Muscle layer of colon (tissue), 2 donors: ENCODE results near the gene RHOT1.

ENCODE experiments used
- H3K27ac ChIP-seq: one replicate; pipeline ENCODE4 v1.7.0; 2013; ENCODE audit warnings: low read depth, mild to moderate bottlenecking, low read length, moderate library complexity
- H3K27me3 ChIP-seq, 2 donors: one replicate each; pipeline ENCODE4 v1.7.0; 2013; ENCODE audit warnings: low read length in 2 of 2, mild to moderate bottlenecking in 2 of 2; ENCODE audit not compliant: insufficient read depth in 2 of 2, control insufficient read depth in 1 of 2
- H3K36me3 ChIP-seq: one replicate; pipeline ENCODE4 v1.7.0; 2013; ENCODE audit warnings: mild to moderate bottlenecking, low read length; ENCODE audit not compliant: insufficient read depth
- H3K4me1 ChIP-seq: one replicate; pipeline ENCODE4 v1.7.0; 2013; ENCODE audit warnings: mild to moderate bottlenecking, low read length; ENCODE audit not compliant: insufficient read depth
- H3K4me3 ChIP-seq, 2 donors: one replicate each; pipeline ENCODE4 v1.7.0; 2013; ENCODE audit warnings: low read length in 2 of 2, low read depth in 1 of 2, mild to moderate bottlenecking in 1 of 2, moderate library complexity in 1 of 2
- H3K9ac ChIP-seq: one replicate; pipeline ENCODE4 v1.7.0; 2013; ENCODE audit warnings: low read length
- H3K9me3 ChIP-seq: one replicate; pipeline ENCODE4 v1.7.0; 2013; ENCODE audit warnings: mild to moderate bottlenecking, low read length
- donor health status: abdominal sarcoma.
- donor health status: Adenocarcinoma of cecum.

The RHOT1 gene

GRCh38 chr17:32192379-32192778 lies 50.1 kb downstream of the RHOT1 start:
- no peaks in the 10 kb centered on the region for H3K27me3 ChIP-seq
- no peak overlapping the region for H3K9ac ChIP-seq
- H3K4me1 ChIP-seq, result no peaks in the 10 kb centered on the region
- no peaks in the 10 kb centered on the region for H3K9me3 ChIP-seq
- peaks cover 24% of the 10 kb centered on the region for H3K36me3 ChIP-seq
- no peak overlapping the region for H3K4me3 ChIP-seq
- no peak overlapping the region for H3K27ac ChIP-seq

DNA sequence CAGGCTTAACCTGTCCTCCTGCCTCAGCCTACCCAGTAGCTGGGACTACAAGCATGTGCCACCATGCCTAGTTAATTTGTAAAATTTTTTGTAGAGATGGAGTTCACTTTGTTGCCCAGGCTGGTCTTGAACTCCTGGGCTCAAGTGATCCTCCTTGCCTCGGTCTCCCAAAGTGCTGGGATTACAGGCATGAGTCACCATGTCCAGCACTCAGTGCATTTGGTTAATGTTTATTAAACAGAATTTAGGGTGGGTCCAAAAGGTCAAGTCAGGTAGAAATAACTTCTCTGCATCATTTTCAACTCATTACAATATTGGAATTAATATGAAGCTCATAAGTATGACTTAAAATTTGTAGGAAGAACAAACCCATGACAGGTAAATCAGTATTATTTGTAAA lies 55.7 kb downstream of the RHOT1 start:
- Histone ChIP-seq H3K36me3 (peaks cover 48% of the 10 kb centered on the region), H3K27me3 (no peaks in the 10 kb centered on the region)

GRCh38 chr17:32206861-32207260 lies 64.6 kb downstream of the RHOT1 start:
- Histone ChIP-seq H3K27ac (no peak overlapping the region), H3K27me3 (no peaks in the 10 kb centered on the region), H3K36me3 (peaks cover 32% of the 10 kb centered on the region), H3K4me1 (no peaks in the 10 kb centered on the region), H3K4me3 (no peak overlapping the region), H3K9ac (no peak overlapping the region), H3K9me3 (no peaks in the 10 kb centered on the region)

More for the DNA sequence above, 55.7 kb downstream of the RHOT1 start:
- Histone ChIP-seq H3K4me1 (no peaks in the 10 kb centered on the region), H3K27ac (no peak overlapping the region), H3K4me3 (no peak overlapping the region), H3K9me3 (no peaks in the 10 kb centered on the region), H3K9ac (no peak overlapping the region)

DNA sequence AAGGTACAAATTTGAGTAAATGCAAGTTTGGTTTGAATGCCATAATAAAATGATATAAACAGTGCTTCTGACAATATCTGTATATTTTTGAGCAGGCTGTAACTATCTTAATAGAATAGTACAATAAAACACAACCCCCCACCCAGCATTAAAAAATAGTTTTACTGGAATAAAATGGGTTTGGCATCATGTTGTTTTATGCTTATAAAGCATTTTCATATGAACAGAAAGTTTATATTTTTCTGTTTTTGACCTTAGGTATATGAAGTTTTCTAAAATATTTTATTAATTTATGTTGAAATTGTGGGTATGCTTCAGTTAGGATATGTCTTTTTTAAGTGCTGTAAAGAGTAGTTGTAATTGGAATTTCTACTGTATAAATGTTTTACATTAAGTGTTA lies 66.1 kb downstream of the RHOT1 start:
- H3K4me1 ChIP-seq, result no peaks in the 10 kb centered on the region
- no peak overlapping the region for H3K27ac ChIP-seq
- no peak overlapping the region for H3K9ac ChIP-seq
- H3K36me3 ChIP-seq, result peaks cover 29% of the 10 kb centered on the region
- no peaks in the 10 kb centered on the region for H3K9me3 ChIP-seq
- no peak overlapping the region for H3K4me3 ChIP-seq
- no peaks in the 10 kb centered on the region for H3K27me3 ChIP-seq

DNA sequence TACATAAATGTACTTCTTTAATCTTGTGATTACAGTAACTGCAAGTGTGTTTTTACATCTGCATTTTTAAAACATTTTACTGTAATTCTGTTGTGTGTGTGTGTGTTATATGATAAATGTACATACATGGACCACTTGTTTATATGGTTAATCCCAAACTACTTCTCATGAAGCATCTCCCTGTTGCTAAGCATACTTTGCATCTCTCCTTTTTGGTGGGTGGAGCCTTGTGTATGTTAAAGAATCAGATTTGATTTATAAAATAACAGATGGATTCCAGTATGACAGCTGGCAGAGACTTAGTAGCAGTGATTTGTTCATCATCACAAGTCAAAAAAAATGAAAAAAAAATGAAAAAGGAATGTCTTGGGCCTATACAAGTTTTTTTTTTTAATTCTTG lies 67.3 kb downstream of the RHOT1 start:
- Histone ChIP-seq H3K4me3 (no peak overlapping the region), H3K9me3 (no peaks in the 10 kb centered on the region), H3K36me3 (peaks cover 35% of the 10 kb centered on the region), H3K4me1 (no peaks in the 10 kb centered on the region), H3K9ac (no peak overlapping the region), H3K27me3 (no peaks in the 10 kb centered on the region), H3K27ac (no peak overlapping the region)

GRCh38 chr17:32211671-32212070 lies 69.4 kb downstream of the RHOT1 start:
- H3K36me3 ChIP-seq, result peaks cover 35% of the 10 kb centered on the region
- no peaks in the 10 kb centered on the region for H3K4me1 ChIP-seq

GRCh38 chr17:32215696-32216095 lies 73.4 kb downstream of the RHOT1 start:
- Histone ChIP-seq H3K27ac (no peak overlapping the region), H3K4me3 (no peak overlapping the region), H3K4me1 (no peaks in the 10 kb centered on the region), H3K9ac (no peak overlapping the region), H3K27me3 (no peaks in the 10 kb centered on the region), H3K36me3 (peaks cover 10% of the 10 kb centered on the region), H3K9me3 (no peaks in the 10 kb centered on the region)

More at GRCh38 chr17:32211671-32212070, 69.4 kb downstream of the RHOT1 start:
- Histone ChIP-seq H3K9me3 (no peaks in the 10 kb centered on the region), H3K4me3 (no peak overlapping the region), H3K27me3 (no peaks in the 10 kb centered on the region), H3K9ac (no peak overlapping the region), H3K27ac (no peak overlapping the region)

DNA sequence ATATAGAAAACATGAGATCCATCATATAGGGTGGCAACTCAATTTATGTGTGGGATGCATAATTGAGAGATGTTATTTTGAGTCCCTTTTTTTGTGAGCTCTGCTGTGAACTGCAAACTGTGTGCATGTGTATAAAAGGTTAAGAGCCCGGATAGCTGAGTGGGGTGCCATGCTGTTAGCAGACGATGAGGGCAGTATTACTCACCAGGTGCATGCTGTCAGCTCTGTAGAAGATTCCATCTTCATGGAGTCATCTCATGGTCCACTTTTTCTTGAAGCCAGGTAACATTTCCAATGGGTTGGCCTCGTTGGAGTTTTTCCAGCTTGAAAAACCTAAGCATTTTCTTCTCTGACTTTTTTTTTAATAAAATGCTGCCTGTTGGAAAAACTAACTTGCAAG lies 80.3 kb downstream of the RHOT1 start:
- Histone ChIP-seq H3K36me3 (no peaks in the 10 kb centered on the region), H3K27ac (no peak overlapping the region), H3K9ac (no peak overlapping the region), H3K27me3 (no peaks in the 10 kb centered on the region), H3K4me1 (no peaks in the 10 kb centered on the region), H3K9me3 (no peaks in the 10 kb centered on the region), H3K4me3 (no peak overlapping the region)

GRCh38 chr17:32223703-32224102 lies 81.4 kb downstream of the RHOT1 start:
- H3K4me1 ChIP-seq, result no peaks in the 10 kb centered on the region
- no peaks in the 10 kb centered on the region for H3K36me3 ChIP-seq
- no peaks in the 10 kb centered on the region for H3K9me3 ChIP-seq
- no peak overlapping the region for H3K27ac ChIP-seq
- H3K27me3 ChIP-seq, result no peaks in the 10 kb centered on the region
- no peak overlapping the region for H3K4me3 ChIP-seq
- no peak overlapping the region for H3K9ac ChIP-seq

GRCh38 chr17:32226886-32227285 lies 84.6 kb downstream of the RHOT1 start:
- Histone ChIP-seq H3K9me3 (no peaks in the 10 kb centered on the region), H3K4me3 (no peak overlapping the region), H3K27ac (no peak overlapping the region), H3K36me3 (no peaks in the 10 kb centered on the region), H3K9ac (no peak overlapping the region), H3K4me1 (no peaks in the 10 kb centered on the region), H3K27me3 (no peaks in the 10 kb centered on the region)

GRCh38 chr17:32227910-32228309 lies 85.6 kb downstream of the RHOT1 start:
- no peaks in the 10 kb centered on the region for H3K9me3 ChIP-seq
- no peaks in the 10 kb centered on the region for H3K4me1 ChIP-seq
- no peaks in the 10 kb centered on the region for H3K27me3 ChIP-seq
- no peak overlapping the region for H3K9ac ChIP-seq
- no peak overlapping the region for H3K27ac ChIP-seq
- H3K4me3 ChIP-seq, result no peak overlapping the region
- no peaks in the 10 kb centered on the region for H3K36me3 ChIP-seq

- Histone ChIP-seq H3K36me3 (no peaks in the 10 kb centered on the region), H3K4me1 (no peaks in the 10 kb centered on the region), H3K9me3 (no peaks in the 10 kb centered on the region), H3K27ac (no peak overlapping the region), H3K4me3 (no peak overlapping the region), H3K27me3 (no peaks in the 10 kb centered on the region), H3K9ac (no peak overlapping the region)
These were observed 93.3 kb downstream of the RHOT1 start for GRCh38 chr17:32235588-32235987.
